Ascending aorta (tissue), 2 donors: ENCODE results near the gene ZNF566. TPM values are rescaled to one million over a fixed set of nuclear protein-coding genes. Genes with fewer than 3 reads are reported as not detected.

Source experiments
- DNase-seq, 2 donors: peaks; one replicate each; pipeline ENCODE4 v3.0.0-alpha.2; 2019; ENCODE audit warnings: low spot score in 2 of 2
- H3K27ac ChIP-seq, 2 donors: fragments of 200-600 bp; sonication (generic); one replicate each; pipeline ENCODE4 v1.5.1; 2016 to 2017; ENCODE audit warnings: mild to moderate bottlenecking in 1 of 2
- H3K27me3 ChIP-seq: fragments of 200-600 bp; sonication (generic); one replicate; pipeline ENCODE4 v1.5.1; 2017
- H3K36me3 ChIP-seq, 2 donors: fragments of 200-600 bp; sonication (generic); one replicate each; pipeline ENCODE4 v1.5.1; 2016
- H3K4me1 ChIP-seq, 2 donors: fragments of 200-600 bp; sonication (generic); one replicate each; pipeline ENCODE4 v1.5.1; 2016 to 2017; ENCODE audit warnings: mild to moderate bottlenecking in 1 of 2
- H3K4me3 ChIP-seq, 2 donors: fragments of 200-600 bp; sonication (generic); one replicate each; pipeline ENCODE4 v1.5.1; 2016 to 2017; ENCODE audit warnings: mild to moderate bottlenecking in 1 of 2
- H3K9me3 ChIP-seq, 2 donors: fragments of 200-600 bp; sonication (generic); one replicate each; pipeline ENCODE4 v1.5.1; 2016
- CTCF ChIP-seq, 3 experiments: fragments of 200-600 bp in 2 of 3; fragments of 450-650 bp in 1 of 3; sonication (generic) in 2 of 3; IDR thresholded peaks; one replicate each; pipeline ENCODE4 v1.5.1; 2016 to 2019; ENCODE audit warnings: antibody characterized with exemption in 3 of 3, mild to moderate bottlenecking in 1 of 3, moderate library complexity in 1 of 3
- intact Hi-C: fragments of 100-400 bp; cut with DNase I; formaldehyde crosslinking; loops from one replicate; pipeline ENCODE4 v1.15.1; 2023
- total RNA-seq: library from RNA; depleted of rRNA; stranded (reverse); fragments of >200 nt; gene quantifications from one replicate; pipeline ENCODE4 v1.1.0, GENCODE V29; 2016

ZNF566 gene
- total RNA-seq, 1 donor from 2014 or later: 9.9 TPM

DNA sequence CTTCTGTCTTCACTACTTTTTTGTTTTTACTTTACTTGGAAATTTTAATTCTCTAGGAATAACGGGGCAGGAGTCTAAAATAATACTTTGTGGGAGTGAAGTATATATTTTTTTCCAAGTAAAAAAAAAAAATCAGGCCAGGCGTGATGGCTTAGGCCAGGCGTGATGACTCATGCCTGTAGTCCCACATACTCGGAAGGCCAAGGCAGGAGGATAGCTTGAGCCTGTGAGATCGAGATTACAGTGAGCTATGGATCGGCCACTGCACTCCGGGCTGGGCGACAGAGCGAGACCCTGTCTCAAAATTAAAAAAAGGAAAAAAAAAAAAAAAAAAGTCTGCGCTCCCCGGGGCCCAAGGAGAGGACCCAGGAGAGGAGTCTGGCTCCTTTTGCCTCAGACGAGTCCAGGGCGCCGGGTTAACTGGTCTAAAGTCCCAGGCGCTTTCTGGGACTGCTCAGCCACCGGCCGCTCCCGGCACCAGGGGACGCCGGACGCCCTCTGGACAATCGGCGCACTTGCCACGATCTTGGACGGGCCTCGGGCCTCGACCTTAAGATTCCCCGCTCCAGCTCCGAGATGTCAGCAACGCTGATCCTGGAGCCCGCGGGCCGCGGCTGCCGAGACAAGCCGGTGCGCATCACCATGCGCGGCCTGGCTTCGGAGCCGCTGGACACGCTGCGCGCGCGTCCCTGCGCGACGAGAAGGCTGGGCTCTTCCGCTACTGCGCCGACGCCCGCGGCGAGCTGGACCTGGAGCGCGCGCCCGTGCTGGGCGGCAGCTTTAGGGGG, 68.2 kb downstream of the ZNF566 start:
- Histone ChIP-seq H3K4me1 (peaks cover 0 to 7% of the 10 kb centered on the region in 2 donors), H3K4me3 (peak overlapping the region; percentile 51 to 75), H3K27me3 (no peaks in the 10 kb centered on the region), H3K27ac (peak overlapping the region in 1 of 2 donors; percentile 71), H3K9me3 (no peaks in the 10 kb centered on the region), H3K36me3 (no peaks in the 10 kb centered on the region)
- TF ChIP-seq CTCF (IDR thresholded peaks at IDR 0.05): peak in 1 of 3 experiments; percentile 11
- intact Hi-C loops: no loop called here
- no peak for DNase-seq

DNA sequence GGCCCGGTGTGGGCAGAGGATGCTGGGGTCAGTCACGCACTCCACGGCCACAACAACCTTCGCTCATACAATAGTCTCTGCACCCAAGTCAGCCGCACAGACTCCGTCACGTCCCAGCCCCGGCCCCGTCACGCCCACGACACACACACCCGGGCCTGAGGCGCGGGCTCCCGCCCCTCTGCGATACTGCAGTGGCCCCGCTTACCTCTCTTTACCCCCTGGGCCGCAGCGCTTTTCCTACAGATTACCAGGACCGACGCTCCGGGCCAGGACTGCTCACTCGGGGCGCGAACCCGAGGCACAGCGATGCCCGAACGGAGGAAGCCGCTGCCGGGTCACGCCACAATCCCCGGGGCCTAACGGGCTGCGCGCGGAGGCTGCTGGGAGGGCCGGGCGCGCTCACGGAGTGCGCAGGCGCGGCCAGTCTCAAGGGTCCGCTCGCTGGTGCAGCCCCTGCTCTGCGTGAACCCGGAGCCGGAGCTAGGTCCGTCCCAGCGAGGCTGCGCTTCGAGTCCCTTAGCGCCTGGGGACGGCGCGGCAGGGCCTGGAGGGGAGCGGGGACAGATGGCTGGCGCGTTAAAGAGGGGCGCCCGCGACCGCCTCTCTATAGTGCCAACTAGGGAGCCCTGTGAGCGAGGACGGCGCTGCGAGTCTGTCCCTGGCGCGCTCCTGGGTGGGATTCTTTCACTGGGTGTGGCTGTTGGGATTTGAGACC, 70.9 kb downstream of the ZNF566 start, which contains the start of gene ZFP82:
TSS of gene ZFP82 (minus strand) at position 358 of the 715 bp plus-strand sequence. CDS start 8,855 bp downstream, outside the sequence.
- DNase-seq: peak; percentile 12 to 78
- H3K4me3 ChIP-seq: peak within 1 kb of the TSS; percentile 61 to 77
- peaks cover 0 to 7% of the 10 kb centered on the region in 2 donors for H3K4me1 ChIP-seq
- no peak for TF ChIP-seq CTCF (IDR thresholded peaks at IDR 0.05)
- peak within 1 kb of the TSS; percentile 76 to 84 for H3K27ac ChIP-seq
- H3K27me3 ChIP-seq: no peaks in the 10 kb centered on the region
- H3K36me3 ChIP-seq: peaks cover 0 to 3% of the 10 kb centered on the region in 2 donors
- intact Hi-C loops: loop anchor here (1.0 to 5.0 kb wide), 3 partner anchors 40 to 109 kb away; partner anchors contain the start of genes ZFP14, ZNF260 and ZNF566
- H3K9me3 ChIP-seq: peaks cover 0 to 14% of the 10 kb centered on the region in 2 donors

GRCh38 chr19:36417752-36418286, 71.5 kb downstream of the ZNF566 start:
- H3K27ac ChIP-seq: peak overlapping the region; percentile 76 to 84
- H3K36me3 ChIP-seq: peaks cover 0 to 9% of the 10 kb centered on the region in 2 donors
- TF ChIP-seq CTCF (IDR thresholded peaks at IDR 0.05): no peak
- intact Hi-C loops: loop anchor here (1.0 to 5.0 kb wide), 3 partner anchors 39 to 109 kb away; partner anchors contain the start of genes ZFP14, ZNF260 and ZNF566
- peaks cover 0 to 7% of the 10 kb centered on the region in 2 donors for H3K4me1 ChIP-seq
- H3K9me3 ChIP-seq: peaks cover 0 to 20% of the 10 kb centered on the region in 2 donors
- DNase-seq: no peak
- H3K27me3 ChIP-seq: no peaks in the 10 kb centered on the region
- peak overlapping the region; percentile 61 to 77 for H3K4me3 ChIP-seq

- DNase-seq: no peak
- Histone ChIP-seq H3K27me3 (no peaks in the 10 kb centered on the region), H3K4me3 (no peak overlapping the region), H3K27ac (no peak overlapping the region), H3K4me1 (no peaks in the 10 kb centered on the region), H3K9me3 (peaks cover 0 to 73% of the 10 kb centered on the region in 2 donors), H3K36me3 (peaks cover 54 to 74% of the 10 kb centered on the region in 2 donors)
- intact Hi-C loops: no loop called here
- no peak for TF ChIP-seq CTCF (IDR thresholded peaks at IDR 0.05)
Measured at GRCh38 chr19:36409841-36410240, 79.5 kb downstream of the ZNF566 start.

DNA sequence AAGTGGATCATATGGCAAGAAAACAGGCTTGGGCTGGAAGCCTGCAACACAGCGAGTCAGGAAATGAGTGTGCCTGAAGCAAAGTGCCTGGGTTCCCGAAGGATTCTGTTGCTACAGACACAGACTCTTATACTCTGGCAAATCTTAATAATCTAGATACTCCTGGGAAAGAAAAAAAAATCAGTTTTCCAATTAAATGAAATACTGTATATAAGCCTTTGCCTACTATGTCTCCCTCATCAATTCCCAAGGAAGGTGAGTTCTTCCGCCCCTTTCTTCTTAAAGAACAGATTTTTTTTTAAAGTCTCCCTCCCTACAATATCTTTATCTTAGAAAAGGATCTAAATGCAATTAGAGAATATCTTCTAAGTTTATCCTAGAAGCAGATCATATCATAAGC, 81.3 kb downstream of the ZNF566 start:
- no peak for DNase-seq
- no peak for TF ChIP-seq CTCF (IDR thresholded peaks at IDR 0.05)
- H3K27me3 ChIP-seq: no peaks in the 10 kb centered on the region
- peaks cover 0 to 65% of the 10 kb centered on the region in 2 donors for H3K9me3 ChIP-seq
- peaks cover 70 to 86% of the 10 kb centered on the region in 2 donors for H3K36me3 ChIP-seq
- intact Hi-C loops: no loop called here
- no peak overlapping the region for H3K4me3 ChIP-seq
- no peaks in the 10 kb centered on the region for H3K4me1 ChIP-seq
- no peak overlapping the region for H3K27ac ChIP-seq
